ENCODE results near the gene PLCB2.

DNA sequence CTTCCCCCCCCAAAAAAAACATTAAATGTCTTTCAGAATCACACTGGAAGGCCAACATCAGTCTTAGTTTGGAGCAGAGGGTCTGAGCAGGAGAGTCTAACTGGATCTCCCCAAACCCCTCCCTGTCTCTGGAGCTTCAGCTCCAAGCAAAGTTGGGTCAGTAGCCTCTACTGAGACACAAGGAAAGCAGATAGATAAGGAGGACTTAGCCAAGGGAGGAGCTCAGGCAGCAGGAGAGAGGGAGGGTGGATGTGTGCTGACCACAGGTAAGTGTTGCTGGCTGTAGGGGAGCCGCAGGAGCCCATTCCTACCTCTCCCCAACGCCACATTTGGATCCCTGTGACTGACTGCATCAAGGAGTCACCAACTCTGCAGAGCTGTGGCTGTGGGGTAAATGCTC, 7.0 kb downstream of the PLCB2 start:
- TF ChIP-seq, protein P1, sequence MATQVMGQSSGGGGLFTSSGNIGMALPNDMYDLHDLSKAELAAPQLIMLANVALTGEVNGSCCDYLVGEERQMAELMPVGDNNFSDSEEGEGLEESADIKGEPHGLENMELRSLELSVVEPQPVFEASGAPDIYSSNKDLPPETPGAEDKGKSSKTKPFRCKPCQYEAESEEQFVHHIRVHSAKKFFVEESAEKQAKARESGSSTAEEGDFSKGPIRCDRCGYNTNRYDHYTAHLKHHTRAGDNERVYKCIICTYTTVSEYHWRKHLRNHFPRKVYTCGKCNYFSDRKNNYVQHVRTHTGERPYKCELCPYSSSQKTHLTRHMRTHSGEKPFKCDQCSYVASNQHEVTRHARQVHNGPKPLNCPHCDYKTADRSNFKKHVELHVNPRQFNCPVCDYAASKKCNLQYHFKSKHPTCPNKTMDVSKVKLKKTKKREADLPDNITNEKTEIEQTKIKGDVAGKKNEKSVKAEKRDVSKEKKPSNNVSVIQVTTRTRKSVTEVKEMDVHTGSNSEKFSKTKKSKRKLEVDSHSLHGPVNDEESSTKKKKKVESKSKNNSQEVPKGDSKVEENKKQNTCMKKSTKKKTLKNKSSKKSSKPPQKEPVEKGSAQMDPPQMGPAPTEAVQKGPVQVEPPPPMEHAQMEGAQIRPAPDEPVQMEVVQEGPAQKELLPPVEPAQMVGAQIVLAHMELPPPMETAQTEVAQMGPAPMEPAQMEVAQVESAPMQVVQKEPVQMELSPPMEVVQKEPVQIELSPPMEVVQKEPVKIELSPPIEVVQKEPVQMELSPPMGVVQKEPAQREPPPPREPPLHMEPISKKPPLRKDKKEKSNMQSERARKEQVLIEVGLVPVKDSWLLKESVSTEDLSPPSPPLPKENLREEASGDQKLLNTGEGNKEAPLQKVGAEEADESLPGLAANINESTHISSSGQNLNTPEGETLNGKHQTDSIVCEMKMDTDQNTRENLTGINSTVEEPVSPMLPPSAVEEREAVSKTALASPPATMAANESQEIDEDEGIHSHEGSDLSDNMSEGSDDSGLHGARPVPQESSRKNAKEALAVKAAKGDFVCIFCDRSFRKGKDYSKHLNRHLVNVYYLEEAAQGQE (IDR thresholded peaks at IDR 0.05; ENCODE audit: low read depth): no peak
- TF ChIP-seq EP300 (IDR thresholded peaks at IDR 0.05; ENCODE audit: borderline replicate concordance) (no peak), FOXM1 (IDR thresholded peaks at IDR 0.05; ENCODE audit: borderline replicate concordance, low read depth) (no peak), CEBPB (IDR thresholded peaks at IDR 0.05) (no peak), YY1 (IDR thresholded peaks at IDR 0.05; ENCODE audit: low read depth) (no peak), TAF1 (IDR thresholded peaks at IDR 0.05; ENCODE audit: low read depth) (no peak), CREB1 (IDR thresholded peaks at IDR 0.05; ENCODE audit: low read depth) (no peak), RAD21 (IDR thresholded peaks at IDR 0.05; ENCODE audit: low read depth) (no peak), EGR1 (IDR thresholded peaks at IDR 0.05) (no peak), TEAD4 (IDR thresholded peaks at IDR 0.05) (no peak)
- TF ChIP-seq, protein P2, sequence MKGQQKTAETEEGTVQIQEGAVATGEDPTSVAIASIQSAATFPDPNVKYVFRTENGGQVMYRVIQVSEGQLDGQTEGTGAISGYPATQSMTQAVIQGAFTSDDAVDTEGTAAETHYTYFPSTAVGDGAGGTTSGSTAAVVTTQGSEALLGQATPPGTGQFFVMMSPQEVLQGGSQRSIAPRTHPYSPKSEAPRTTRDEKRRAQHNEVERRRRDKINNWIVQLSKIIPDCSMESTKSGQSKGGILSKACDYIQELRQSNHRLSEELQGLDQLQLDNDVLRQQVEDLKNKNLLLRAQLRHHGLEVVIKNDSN (IDR thresholded peaks at IDR 0.05): no peak
- TF ChIP-seq, protein P3, sequence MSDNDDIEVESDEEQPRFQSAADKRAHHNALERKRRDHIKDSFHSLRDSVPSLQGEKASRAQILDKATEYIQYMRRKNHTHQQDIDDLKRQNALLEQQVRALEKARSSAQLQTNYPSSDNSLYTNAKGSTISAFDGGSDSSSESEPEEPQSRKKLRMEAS (IDR thresholded peaks at IDR 0.05): no peak
